DOHH2 (cell line): ENCODE data around the gene MAP2K3.

Experiments
- H3F3A ChIP-seq: fragments of 200-600 bp; sonication (generic), shearing (Covaris generic); 2 replicates; pipeline ENCODE4 v1.6.0; 2016; ENCODE audit warnings: antibody characterized with exemption, mild to moderate bottlenecking; ENCODE audit not compliant: control insufficient read depth, insufficient read depth
- H3K27ac ChIP-seq: fragments of 200-600 bp; sonication (generic); 2 replicates; pipeline ENCODE4 v1.5.1; 2014; ENCODE audit warnings: low read depth, mild to moderate bottlenecking, low read length, moderate library complexity
- H3K27me3 ChIP-seq: fragments of 200-600 bp; sonication (generic); 2 replicates; pipeline ENCODE4 v1.6.1; 2014; ENCODE audit warnings: mild to moderate bottlenecking, low read length, mixed read lengths; ENCODE audit not compliant: control insufficient read depth
- H3K36me3 ChIP-seq: fragments of 200-600 bp; sonication (generic); 2 replicates; pipeline ENCODE4 v1.6.1; 2014; ENCODE audit warnings: mild to moderate bottlenecking, low read length, moderate library complexity, mixed read lengths; ENCODE audit not compliant: control insufficient read depth
- H3K4me1 ChIP-seq: fragments of 200-600 bp; sonication (generic); 2 replicates; pipeline ENCODE4 v1.6.1; 2014; ENCODE audit warnings: mild to moderate bottlenecking, low read length, mixed read lengths; ENCODE audit not compliant: control insufficient read depth
- H3K4me2 ChIP-seq: fragments of 200-600 bp; sonication (generic); 2 replicates; pipeline ENCODE4 v1.6.0; 2014; ENCODE audit warnings: mild to moderate bottlenecking, low read length, moderate library complexity
- H3K4me3 ChIP-seq: fragments of 200-600 bp; sonication (generic); 2 replicates; pipeline ENCODE4 v1.5.1; 2014; ENCODE audit warnings: mild to moderate bottlenecking, low read length, mixed read lengths
- H3K79me2 ChIP-seq: fragments of 200-600 bp; sonication (generic); 2 replicates; pipeline ENCODE4 v1.6.1; 2014; ENCODE audit warnings: mild to moderate bottlenecking, low read length, mixed read lengths; ENCODE audit not compliant: control insufficient read depth
- H3K9me2 ChIP-seq: fragments of 200-600 bp; sonication (generic); replicated peaks from 2 replicates; pipeline ENCODE4 v1.6.1; 2014; ENCODE audit warnings: mild to moderate bottlenecking, low read length, mixed read lengths; ENCODE audit not compliant: control insufficient read depth
- H3K9me3 ChIP-seq: fragments of 200-600 bp; sonication (generic); 2 replicates; pipeline ENCODE4 v1.6.1; 2014; ENCODE audit warnings: antibody characterized with exemption, low read length, mixed read lengths; ENCODE audit not compliant: control insufficient read depth, insufficient read depth
- H4K20me1 ChIP-seq: fragments of 200-600 bp; sonication (generic); 2 replicates; pipeline ENCODE4 v1.6.0; 2014; ENCODE audit warnings: low read depth, mild to moderate bottlenecking, antibody characterized with exemption, low read length, moderate library complexity; ENCODE audit not compliant: control insufficient read depth, insufficient read depth
- CTCF ChIP-seq: fragments of 200-600 bp; sonication (generic); IDR thresholded peaks from one replicate; pipeline ENCODE4 v1.5.1; 2014; ENCODE audit warnings: antibody characterized with exemption, mild to moderate bottlenecking, low read depth, low read length; ENCODE audit not compliant: poor library complexity, severe bottlenecking
- EZH2phosphoT487 ChIP-seq: fragments of 200-600 bp; sonication (generic); IDR thresholded peaks from 2 replicates; pipeline ENCODE4 v1.6.1; 2017; ENCODE audit warnings: borderline replicate concordance, mild to moderate bottlenecking, antibody characterized with exemption, low read length, moderate library complexity, mixed read lengths

Gene MAP2K3

GRCh38 chr17:21251337-21252010 lies 33.0 kb upstream of the MAP2K3 start:
- Histone ChIP-seq H3K4me2 (no peak overlapping the region), H3K36me3 (no peaks in the 10 kb centered on the region)
- TF ChIP-seq CTCF = no peak
- no peak for TF ChIP-seq EZH2phosphoT487

GRCh38 chr17:21252289-21252795 lies 32.2 kb upstream of the MAP2K3 start:
- Histone ChIP-seq H3K79me2 (no peaks in the 10 kb centered on the region), H3K9me2 (no peaks in the 10 kb centered on the region), H3K27ac (no peak overlapping the region), H3K27me3 (peaks cover 36% of the 10 kb centered on the region), H4K20me1 (no peaks in the 10 kb centered on the region), H3F3A (no peaks in the 10 kb centered on the region), H3K4me1 (peaks cover 11% of the 10 kb centered on the region), H3K36me3 (no peaks in the 10 kb centered on the region), H3K9me3 (no peaks in the 10 kb centered on the region), H3K4me2 (peak overlapping the region; percentile 60), H3K4me3 (peak overlapping the region; percentile 37; the same call in 1 of the 2 replicates)
- TF ChIP-seq EZH2phosphoT487 (peak; percentile 74; the same call in 1 of the 2 replicates), CTCF (no peak)

More at GRCh38 chr17:21251337-21252010, 33.0 kb upstream of the MAP2K3 start:
- H3K4me1 ChIP-seq = peaks cover 11% of the 10 kb centered on the region
- no peaks in the 10 kb centered on the region for H4K20me1 ChIP-seq
- H3K79me2 ChIP-seq = no peaks in the 10 kb centered on the region
- no peaks in the 10 kb centered on the region for H3K9me2 ChIP-seq
- H3K9me3 ChIP-seq = no peaks in the 10 kb centered on the region
- no peaks in the 10 kb centered on the region for H3F3A ChIP-seq
- H3K27ac ChIP-seq = no peak overlapping the region
- H3K4me3 ChIP-seq = no peak overlapping the region
- peaks cover 36% of the 10 kb centered on the region for H3K27me3 ChIP-seq

GRCh38 chr17:21252796-21253645 lies 31.5 kb upstream of the MAP2K3 start, which contains the start of gene NATD1:
Gene NATD1, minus strand, starts transcription at chr17:21253410. Its CDS starts 146 bp downstream, at chr17:21253264.
- H3K36me3 ChIP-seq = no peaks in the 10 kb centered on the region
- no peaks in the 10 kb centered on the region for H3K9me3 ChIP-seq
- no peaks in the 10 kb centered on the region for H3F3A ChIP-seq
- H3K4me1 ChIP-seq = peaks cover 11% of the 10 kb centered on the region
- H3K27me3 ChIP-seq = peaks cover 39% of the 10 kb centered on the region
- H3K79me2 ChIP-seq = no peaks in the 10 kb centered on the region
- H3K4me3 ChIP-seq = peak within 1 kb of the TSS; percentile 76
- no peaks in the 10 kb centered on the region for H4K20me1 ChIP-seq
- H3K27ac ChIP-seq = no peak within 1 kb of the TSS
- TF ChIP-seq CTCF (no peak), EZH2phosphoT487 (no peak)
- peak within 1 kb of the TSS; percentile 95 for H3K4me2 ChIP-seq
- no peaks in the 10 kb centered on the region for H3K9me2 ChIP-seq
